ENCODE measurements around the gene BTF3. TPM values are rescaled to one million over a fixed set of nuclear protein-coding genes. Genes with fewer than 3 reads are reported as not detected.
A peak's percentile ranks its signal among the peaks of the same experiment; 100 is the strongest.

The BTF3 gene
- total and polyA plus RNA-seq, 12 donors, result 375 to 852 (median 509) TPM

DNA sequence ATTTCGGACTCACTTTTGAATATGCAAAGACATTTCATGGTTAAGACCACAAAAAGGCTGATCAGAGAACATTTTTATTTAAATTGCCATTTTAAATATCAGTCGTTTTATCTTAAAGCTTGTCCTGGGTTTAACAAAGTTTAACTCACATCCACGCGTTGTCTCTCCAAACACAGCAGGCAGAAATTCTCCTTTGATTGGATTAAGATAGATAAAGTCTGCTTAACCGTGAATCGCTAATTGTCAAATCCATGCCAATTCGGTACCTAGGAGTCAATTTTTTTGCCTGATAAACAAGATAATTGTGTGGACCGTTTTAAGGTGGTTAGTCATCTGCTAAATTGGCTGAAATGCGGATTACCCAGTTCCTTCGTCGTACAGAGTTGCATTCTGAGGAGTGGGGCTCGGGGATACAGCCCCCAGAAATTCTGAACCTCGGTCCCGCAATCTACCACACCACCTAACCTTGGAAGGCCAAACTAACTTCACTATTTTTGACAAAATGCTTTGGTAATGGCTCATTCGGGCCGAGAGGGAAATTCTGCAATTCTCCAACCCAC is 665 bp upstream of the BTF3 start:
- 41 to 54% (median 50%) methylated on average over 14 to 16 of the region's 16 CpGs for WGBS, 4 donors

DNA sequence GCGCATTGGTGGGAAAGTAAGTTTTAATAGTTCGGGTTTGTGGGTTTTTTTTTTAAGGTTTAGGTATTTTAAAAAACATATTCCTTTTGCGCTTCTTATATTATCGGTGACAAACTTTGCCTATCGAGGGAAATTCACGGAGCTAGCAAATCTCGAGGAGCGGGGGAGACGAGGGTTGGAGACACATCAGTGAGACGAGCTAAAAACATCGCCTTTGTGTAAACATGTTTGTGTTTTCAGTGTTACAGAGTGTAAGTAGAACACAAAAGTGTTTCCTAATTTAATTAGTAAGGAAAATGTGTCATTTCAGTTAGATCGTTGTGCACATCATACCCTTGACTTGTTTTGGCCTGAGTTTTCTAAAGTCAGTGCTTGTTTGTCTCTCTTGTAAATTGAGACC is 945 bp downstream of the BTF3 start:
- H3K9me3 ChIP-seq (replicated peaks in 1 of 3), result no peaks in the 10 kb centered on the region
- peak overlapping the region; percentile 47 to 98 (median 84) for H3K4me3 ChIP-seq
- H3K36me3 ChIP-seq (replicated peaks in 1 of 2), result peaks cover 0 to 26% of the 10 kb centered on the region in 2 donors
- no peaks in the 10 kb centered on the region for H3K27me3 ChIP-seq
- intact Hi-C loops (cut with DNase I), result no loop called here
- peaks cover 21 to 33% of the 10 kb centered on the region in 2 donors for H3K4me1 ChIP-seq (replicated peaks in 1 of 2)
- peak overlapping the region in 2 of 5 donors; percentile 90 to 92 for H3K27ac ChIP-seq
- no peak for DNase-seq
- WGBS, 4 donors, result 6 to 9% (median 7%) methylated on average over 12 of the region's 12 CpGs
- TF ChIP-seq POLR2A (IDR thresholded peaks at IDR 0.05), result no peak
- TF ChIP-seq, protein P1, sequence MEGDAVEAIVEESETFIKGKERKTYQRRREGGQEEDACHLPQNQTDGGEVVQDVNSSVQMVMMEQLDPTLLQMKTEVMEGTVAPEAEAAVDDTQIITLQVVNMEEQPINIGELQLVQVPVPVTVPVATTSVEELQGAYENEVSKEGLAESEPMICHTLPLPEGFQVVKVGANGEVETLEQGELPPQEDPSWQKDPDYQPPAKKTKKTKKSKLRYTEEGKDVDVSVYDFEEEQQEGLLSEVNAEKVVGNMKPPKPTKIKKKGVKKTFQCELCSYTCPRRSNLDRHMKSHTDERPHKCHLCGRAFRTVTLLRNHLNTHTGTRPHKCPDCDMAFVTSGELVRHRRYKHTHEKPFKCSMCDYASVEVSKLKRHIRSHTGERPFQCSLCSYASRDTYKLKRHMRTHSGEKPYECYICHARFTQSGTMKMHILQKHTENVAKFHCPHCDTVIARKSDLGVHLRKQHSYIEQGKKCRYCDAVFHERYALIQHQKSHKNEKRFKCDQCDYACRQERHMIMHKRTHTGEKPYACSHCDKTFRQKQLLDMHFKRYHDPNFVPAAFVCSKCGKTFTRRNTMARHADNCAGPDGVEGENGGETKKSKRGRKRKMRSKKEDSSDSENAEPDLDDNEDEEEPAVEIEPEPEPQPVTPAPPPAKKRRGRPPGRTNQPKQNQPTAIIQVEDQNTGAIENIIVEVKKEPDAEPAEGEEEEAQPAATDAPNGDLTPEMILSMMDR (IDR thresholded peaks at IDR 0.05), result no peak

More for the DNA sequence above, 665 bp upstream of the BTF3 start:
- intact Hi-C loops (cut with DNase I), result no loop called here
- Histone ChIP-seq H3K27me3 (no peaks in the 10 kb centered on the region), H3K27ac (peak overlapping the region; percentile 90 to 96 (median 94)), H3K9me3 (replicated peaks in 1 of 3) (no peaks in the 10 kb centered on the region), H3K4me3 (peak overlapping the region in 3 of 4 donors; percentile 47 to 98 (median 91)), H3K36me3 (replicated peaks in 1 of 2) (peaks cover 0 to 10% of the 10 kb centered on the region in 2 donors), H3K4me1 (replicated peaks in 1 of 2) (peaks cover 21 to 33% of the 10 kb centered on the region in 2 donors)
- TF ChIP-seq, protein P1 (IDR thresholded peaks at IDR 0.05), result no peak
- no peak for TF ChIP-seq POLR2A (IDR thresholded peaks at IDR 0.05)
- no peak for DNase-seq

DNA sequence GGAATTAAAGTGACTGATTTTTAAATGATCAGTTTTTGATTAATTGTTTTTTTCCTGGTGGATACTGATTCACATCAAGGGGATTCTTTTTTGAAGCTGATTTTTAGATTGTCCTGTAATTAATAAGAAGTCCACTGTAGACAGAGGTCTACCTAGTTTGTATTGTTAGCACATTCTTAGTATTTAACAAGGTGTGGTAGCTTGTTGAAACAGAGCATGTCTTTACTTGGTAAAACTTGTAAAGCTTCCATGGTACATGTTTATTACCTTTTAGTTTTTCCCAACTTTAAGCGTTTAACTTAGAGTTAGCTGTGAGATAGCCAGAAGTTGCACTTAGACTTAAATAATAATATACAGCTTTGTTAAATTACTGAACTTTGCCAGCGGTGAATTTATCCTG is 1.5 kb downstream of the BTF3 start:
- 49 to 65% (median 51%) methylated on average over 2 of the region's 2 CpGs for WGBS, 4 donors
- H3K4me3 ChIP-seq, result peak overlapping the region in 1 of 4 donors; percentile 91
- intact Hi-C loops (cut with DNase I), result no loop called here
- peaks cover 21 to 33% of the 10 kb centered on the region in 2 donors for H3K4me1 ChIP-seq (replicated peaks in 1 of 2)
- no peaks in the 10 kb centered on the region for H3K9me3 ChIP-seq (replicated peaks in 1 of 3)
- TF ChIP-seq POLR2A (IDR thresholded peaks at IDR 0.05), result no peak
- TF ChIP-seq, protein P1 (IDR thresholded peaks at IDR 0.05), result no peak
- H3K36me3 ChIP-seq (replicated peaks in 1 of 2), result peaks cover 0 to 32% of the 10 kb centered on the region in 2 donors
- no peak for DNase-seq
- H3K27ac ChIP-seq, result peak overlapping the region in 1 of 5 donors; percentile 92
- no peaks in the 10 kb centered on the region for H3K27me3 ChIP-seq

DNA sequence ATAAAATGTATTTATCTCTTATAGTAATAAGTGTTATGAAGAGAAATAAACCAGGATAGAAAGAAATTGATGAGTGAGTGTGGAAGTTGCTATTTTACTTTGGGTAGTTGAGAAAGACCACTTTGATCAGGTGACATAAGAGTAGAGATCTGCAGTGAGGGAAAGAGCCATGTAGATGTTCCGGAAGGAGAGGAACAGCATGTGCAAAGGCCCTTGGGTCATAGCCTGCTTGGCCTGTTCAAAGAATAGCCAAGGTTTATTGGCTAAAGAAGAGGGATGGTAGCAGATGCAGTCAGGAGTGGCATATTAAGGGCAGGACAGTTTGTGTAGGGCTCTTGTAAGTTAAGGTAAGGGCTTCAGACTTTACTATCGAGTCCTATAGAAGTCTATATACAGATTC is 3.2 kb downstream of the BTF3 start:
- intact Hi-C loops (cut with DNase I), result no loop called here
- H3K4me3 ChIP-seq, result no peak overlapping the region
- H3K4me1 ChIP-seq (replicated peaks in 1 of 2), result peaks cover 21 to 33% of the 10 kb centered on the region in 2 donors
- DNase-seq, result no peak
- H3K27ac ChIP-seq, result no peak overlapping the region
- TF ChIP-seq POLR2A (IDR thresholded peaks at IDR 0.05), result no peak
- TF ChIP-seq, protein P1 (IDR thresholded peaks at IDR 0.05), result no peak
- H3K36me3 ChIP-seq (replicated peaks in 1 of 2), result peaks cover 0 to 46% of the 10 kb centered on the region in 2 donors
- H3K27me3 ChIP-seq, result no peaks in the 10 kb centered on the region
- WGBS, 4 donors, result 93 to 98% (median 96%) methylated on average over 2 of the region's 2 CpGs
- no peaks in the 10 kb centered on the region for H3K9me3 ChIP-seq (replicated peaks in 1 of 3)
